Right cardiac atrium (tissue), 5 donors: ENCODE results near the gene COL4A2. TPM values are rescaled to one million over a fixed set of nuclear protein-coding genes. Genes with fewer than 3 reads are reported as not detected.
A peak's percentile ranks its signal among the peaks of the same experiment; 100 is the strongest.

Source experiments
- ATAC-seq, 2 donors: fragments of 200-7000 bp; cut with Tn5 transposase; one replicate each; pipeline versions ENCODE4 v1.8.0 to v1.9.1; 2020; ENCODE audit warnings: moderate library complexity in 2 of 2, mild to moderate bottlenecking in 1 of 2
- DNase-seq, 3 donors: peaks; one replicate each; pipeline ENCODE4 v3.0.0-alpha.2; 2020
- H3K27ac ChIP-seq: one replicate; pipeline ENCODE4 v1.5.1; 2013; ENCODE audit warnings: mild to moderate bottlenecking, low read length, control low read depth, moderate library complexity
- H3K27me3 ChIP-seq: one replicate; pipeline ENCODE4 v1.6.1; 2013; ENCODE audit not compliant: control insufficient read depth, insufficient read depth
- H3K4me1 ChIP-seq: one replicate; pipeline ENCODE4 v1.6.1; 2013; ENCODE audit warnings: low read length; ENCODE audit not compliant: control insufficient read depth, insufficient read depth
- H3K4me3 ChIP-seq: one replicate; pipeline ENCODE4 v1.5.1; 2013; ENCODE audit warnings: low read length, control low read depth
- H3K9me3 ChIP-seq: one replicate; pipeline ENCODE4 v1.6.1; 2013; ENCODE audit warnings: low read length; ENCODE audit not compliant: control insufficient read depth
- whole genome bisulfite sequencing: extraction: QIAGEN DNeasy Blood & Tissue Kit; methylation state at CpG from one replicate; pipeline ENCODE4 v1.1.7; 2013; 5-methylcytosine and 5-hydroxymethylcytosine counted together
- intact Hi-C, 4 donors: fragments of 100-400 bp; cut with DNase I; formaldehyde crosslinking; loops; one replicate each; pipeline versions ENCODE4 v1.11.0 to v1.14.0; 2022 to 2023
- polyA plus RNA-seq: library from polyadenylated mRNA; stranded (reverse); fragments of 200-250 nt; gene quantifications from one replicate; pipeline ENCODE4 v1.2.3, GENCODE V29; 2013
- total RNA-seq, 4 donors: library from RNA; stranded (reverse); fragmentation: NEBNext Ultra II Directional; extraction: Animal tissue kit (Norgen Biotek cat#: 25700); gene quantifications; one replicate each; pipeline ENCODE4 v1.2.1, GENCODE V29; 2021
- donor health status: healthy with polysubstance abuse.
- donor health status: DM: no; HTN: yes; CAD: no.
- donor health status: DM: no; HTN: no; CAD: no.
- donor health status: DM: no; HTN: yes; CAD: no; lungs with severe emphysema.
- donor health status: DM: yes; HTN: yes; CAD: no.

COL4A2 gene
- total and polyA plus RNA-seq, 5 donors = 84.7 to 268 (median 103) TPM

DNA sequence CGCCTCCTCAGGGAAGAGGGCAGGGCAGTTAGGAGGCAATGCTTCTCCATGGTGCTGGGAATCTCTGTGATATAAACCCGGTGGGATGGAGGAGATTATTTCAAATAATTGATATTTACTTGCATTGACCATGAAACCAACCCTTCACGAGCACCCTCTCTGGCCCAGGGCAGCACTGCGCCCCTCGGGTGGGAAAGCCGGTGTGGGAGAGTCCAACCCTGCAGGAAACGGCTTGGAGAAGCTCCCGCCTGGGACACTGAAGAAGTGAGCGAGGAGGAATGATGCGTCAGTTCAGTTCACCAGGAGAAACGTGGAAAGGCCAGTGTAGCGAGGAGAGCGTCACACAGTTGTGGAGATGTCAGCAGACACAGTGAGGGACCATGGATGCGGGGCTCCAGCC lies 99.9 kb downstream of the COL4A2 start:
- Histone ChIP-seq H3K27me3 (no peaks in the 10 kb centered on the region), H3K4me3 (no peak overlapping the region), H3K27ac (no peak overlapping the region), H3K9me3 (no peaks in the 10 kb centered on the region), H3K4me1 (peaks cover 23% of the 10 kb centered on the region)
- 67% methylated on average over 14 of the region's 14 CpGs for WGBS
- DNase-seq (no peak), ATAC-seq (no peak)
- intact Hi-C loops = loop anchor here in 1 of 4 donors (10.0 kb wide), 1 partner anchor 102 kb away; the partner anchor contains the start of genes COL4A1 and COL4A2

DNA sequence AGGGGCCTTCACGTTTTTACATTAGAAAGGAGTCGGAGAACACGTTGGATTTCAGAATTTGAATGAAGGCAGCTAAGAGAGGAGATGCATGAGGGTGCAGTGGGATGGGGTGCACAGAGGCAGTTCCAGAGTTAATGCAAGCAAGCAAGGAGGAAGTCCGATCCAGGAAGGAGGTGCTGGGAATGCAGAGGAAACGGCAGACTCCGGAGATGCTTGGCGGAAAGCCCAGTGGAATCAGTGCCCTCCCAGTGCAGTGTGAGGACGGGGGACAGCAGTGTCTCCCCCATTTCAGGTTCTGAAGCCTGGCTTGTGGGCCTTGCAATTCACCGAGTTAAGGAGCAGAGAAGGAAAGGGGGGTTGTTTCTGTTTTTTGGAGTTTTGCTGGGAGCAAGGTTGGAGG lies 100.4 kb downstream of the COL4A2 start:
- Histone ChIP-seq H3K4me3 (no peak overlapping the region), H3K9me3 (no peaks in the 10 kb centered on the region), H3K4me1 (peaks cover 24% of the 10 kb centered on the region), H3K27ac (peak overlapping the region; percentile 22), H3K27me3 (no peaks in the 10 kb centered on the region)
- ATAC-seq = no peak
- peak in 1 of 3 donors; percentile 67 for DNase-seq
- WGBS = 28% methylated on average over 9 of the region's 9 CpGs
- intact Hi-C loops = loop anchor here in 1 of 4 donors (10.0 kb wide), 1 partner anchor 103 kb away; the partner anchor contains the start of genes COL4A1 and COL4A2

DNA sequence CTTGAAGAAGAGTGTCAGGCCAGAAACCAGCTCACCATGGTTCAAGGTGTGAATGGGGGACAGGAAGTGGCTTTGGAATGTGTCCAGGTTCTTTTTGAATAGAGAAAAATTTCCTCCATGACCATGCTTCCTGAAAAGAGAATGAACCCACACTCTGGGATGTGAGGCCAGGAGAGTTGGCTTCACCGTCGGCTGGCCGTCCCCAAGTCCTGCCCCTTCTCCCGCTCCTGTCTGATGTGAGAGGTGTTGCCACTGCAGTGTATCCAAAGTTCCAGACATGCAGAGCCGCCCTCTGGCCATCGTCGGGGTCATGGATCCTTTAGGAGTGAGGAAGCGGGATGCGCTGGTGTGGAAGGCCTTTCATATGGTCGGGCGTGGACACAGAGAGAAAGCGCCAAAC lies 101.2 kb downstream of the COL4A2 start:
- Histone ChIP-seq H3K27ac (peak overlapping the region; percentile 2), H3K27me3 (no peaks in the 10 kb centered on the region), H3K9me3 (no peaks in the 10 kb centered on the region), H3K4me3 (no peak overlapping the region), H3K4me1 (peaks cover 31% of the 10 kb centered on the region)
- intact Hi-C loops = loop anchor here in 1 of 4 donors (10.0 kb wide), 1 partner anchor 103 kb away; the partner anchor contains the start of genes COL4A1 and COL4A2
- WGBS = 60% methylated on average over 12 of the region's 12 CpGs
- DNase-seq (peak in 1 of 3 donors; percentile 47), ATAC-seq (no peak)

DNA sequence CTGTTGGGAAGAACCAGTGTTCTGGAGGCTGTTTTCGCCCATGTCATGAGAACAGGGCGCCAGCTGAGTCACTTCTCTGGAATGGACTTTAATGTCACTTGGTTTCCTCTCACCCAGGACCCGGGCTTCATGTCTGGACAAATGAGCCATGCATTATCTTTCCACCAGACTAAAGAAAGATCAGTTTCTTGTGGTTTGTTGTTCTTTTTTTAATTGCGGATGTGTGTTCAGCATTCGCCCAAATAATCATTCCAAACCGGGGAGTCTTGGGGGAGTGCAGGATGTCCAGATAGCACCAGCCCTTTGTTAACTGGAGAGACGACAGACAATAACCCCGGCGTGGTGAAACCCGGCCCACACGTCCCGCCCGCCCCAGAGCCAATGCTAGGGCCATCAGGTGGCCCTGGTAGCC lies 102.5 kb downstream of the COL4A2 start:
- Histone ChIP-seq H3K27ac (peak overlapping the region; percentile 87), H3K4me3 (no peak overlapping the region), H3K9me3 (no peaks in the 10 kb centered on the region), H3K27me3 (no peaks in the 10 kb centered on the region), H3K4me1 (peaks cover 41% of the 10 kb centered on the region)
- intact Hi-C loops = loop anchor here in 1 of 4 donors (10.0 kb wide), 1 partner anchor 105 kb away; the partner anchor contains the start of genes COL4A1 and COL4A2
- 51% methylated on average over 13 of the region's 13 CpGs for WGBS
- DNase-seq = peak; percentile 61 to 77 (median 70)
- ATAC-seq = peak; percentile 15 to 50

DNA sequence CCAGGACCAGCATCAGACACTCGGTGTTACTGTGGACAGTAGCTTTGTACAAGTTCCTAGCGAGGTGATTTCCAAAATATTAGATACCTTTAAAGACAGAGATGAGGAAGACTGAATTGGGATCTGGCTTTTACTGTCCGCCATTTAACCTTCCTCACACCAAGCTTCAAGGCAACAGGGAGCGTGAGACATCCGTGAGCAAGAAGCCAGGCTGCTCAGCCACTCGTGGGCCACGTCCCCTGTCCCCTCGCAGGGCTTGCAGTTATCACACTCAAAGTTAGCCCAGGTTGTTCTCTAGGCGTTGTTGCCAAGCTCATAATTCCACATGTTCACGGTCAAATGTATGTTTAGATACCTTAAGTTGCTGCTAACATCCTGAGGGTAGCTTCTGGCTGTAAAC lies 102.9 kb downstream of the COL4A2 start:
- Histone ChIP-seq H3K4me3 (no peak overlapping the region), H3K4me1 (peaks cover 41% of the 10 kb centered on the region), H3K27ac (peak overlapping the region; percentile 60), H3K27me3 (no peaks in the 10 kb centered on the region), H3K9me3 (no peaks in the 10 kb centered on the region)
- 77% methylated on average over 10 of the region's 10 CpGs for WGBS
- intact Hi-C loops = loop anchor here (5.0 to 10.0 kb wide), 5 partner anchors 65 to 178 kb away; partner anchors contain the start of genes COL4A1 (in 4 of the 4) and COL4A2 (in 4 of the 4)
- DNase-seq (no peak), ATAC-seq (no peak)

DNA sequence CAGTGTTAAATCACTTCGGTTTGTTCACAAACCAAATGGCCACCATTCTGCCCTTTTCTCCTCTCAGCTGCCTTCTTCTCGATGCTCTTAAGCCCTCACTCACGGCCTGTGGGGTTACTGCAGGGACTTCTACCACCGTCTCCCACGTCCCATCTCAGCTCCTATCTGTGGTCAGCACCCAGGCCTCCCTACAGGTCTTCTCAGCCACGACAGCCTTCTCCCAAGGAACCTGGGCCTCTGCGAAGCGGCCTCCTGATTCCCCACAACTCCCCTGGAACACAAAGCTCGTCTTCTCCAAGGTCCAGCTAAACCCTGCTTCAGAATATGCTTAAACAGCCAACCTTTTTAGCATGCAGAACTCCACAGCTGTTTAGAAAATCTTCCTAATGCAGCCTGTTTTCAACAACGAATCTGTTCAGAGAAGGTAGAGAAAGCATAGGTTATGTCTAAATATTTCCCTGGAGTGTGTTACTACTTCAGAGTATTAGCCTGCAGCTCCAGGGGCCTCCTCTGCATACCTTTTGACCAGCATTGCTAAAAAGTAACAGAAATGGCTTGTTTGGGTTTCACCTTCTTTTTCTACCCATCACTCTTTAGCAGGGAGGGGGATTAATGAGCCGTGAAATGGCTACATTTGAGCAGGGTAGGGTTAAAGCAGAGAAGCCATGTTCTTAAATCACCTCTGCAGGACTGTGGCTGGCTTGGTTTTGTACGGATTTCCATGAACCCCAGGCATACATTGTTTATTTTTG lies 104.0 kb downstream of the COL4A2 start:
- DNase-seq (no peak), ATAC-seq (no peak)
- Histone ChIP-seq H3K4me1 (peaks cover 46% of the 10 kb centered on the region), H3K27me3 (no peaks in the 10 kb centered on the region), H3K27ac (peak overlapping the region; percentile 98), H3K4me3 (no peak overlapping the region), H3K9me3 (no peaks in the 10 kb centered on the region)
- intact Hi-C loops = loop anchor here (5.0 to 10.0 kb wide), 5 partner anchors 66 to 179 kb away; partner anchors contain the start of genes COL4A1 (in 3 of the 4) and COL4A2 (in 3 of the 4)
- whole genome bisulfite sequencing = 65% methylated on average over 12 of the region's 12 CpGs

DNA sequence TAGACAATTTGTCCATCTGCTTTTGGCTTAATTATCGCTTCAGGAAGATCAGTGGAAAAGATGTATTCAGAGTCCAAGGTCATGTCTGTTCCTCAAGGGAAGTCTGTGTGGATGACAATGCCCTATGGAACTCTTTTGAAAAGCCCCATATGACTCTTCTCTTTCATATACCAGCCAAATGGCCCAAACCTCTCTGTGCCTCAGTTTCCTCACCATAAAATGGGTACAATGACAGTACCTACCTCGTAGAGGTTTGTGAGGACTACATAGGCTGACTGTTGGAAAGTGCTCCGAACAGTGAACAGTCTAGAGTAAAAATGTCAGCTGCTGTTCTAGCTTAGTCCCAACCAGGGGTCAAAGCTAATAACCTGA lies 104.6 kb downstream of the COL4A2 start:
- intact Hi-C loops = loop anchor here (5.0 to 10.0 kb wide), 5 partner anchors 67 to 179 kb away; partner anchors contain the start of genes COL4A1 (in 3 of the 4) and COL4A2 (in 3 of the 4)
- DNase-seq = no peak
- H3K9me3 ChIP-seq = no peaks in the 10 kb centered on the region
- no peak overlapping the region for H3K4me3 ChIP-seq
- ATAC-seq = no peak
- peaks cover 45% of the 10 kb centered on the region for H3K4me1 ChIP-seq
- 73% methylated on average over 3 of the region's 3 CpGs for WGBS
- no peaks in the 10 kb centered on the region for H3K27me3 ChIP-seq
- H3K27ac ChIP-seq = peak overlapping the region; percentile 98

DNA sequence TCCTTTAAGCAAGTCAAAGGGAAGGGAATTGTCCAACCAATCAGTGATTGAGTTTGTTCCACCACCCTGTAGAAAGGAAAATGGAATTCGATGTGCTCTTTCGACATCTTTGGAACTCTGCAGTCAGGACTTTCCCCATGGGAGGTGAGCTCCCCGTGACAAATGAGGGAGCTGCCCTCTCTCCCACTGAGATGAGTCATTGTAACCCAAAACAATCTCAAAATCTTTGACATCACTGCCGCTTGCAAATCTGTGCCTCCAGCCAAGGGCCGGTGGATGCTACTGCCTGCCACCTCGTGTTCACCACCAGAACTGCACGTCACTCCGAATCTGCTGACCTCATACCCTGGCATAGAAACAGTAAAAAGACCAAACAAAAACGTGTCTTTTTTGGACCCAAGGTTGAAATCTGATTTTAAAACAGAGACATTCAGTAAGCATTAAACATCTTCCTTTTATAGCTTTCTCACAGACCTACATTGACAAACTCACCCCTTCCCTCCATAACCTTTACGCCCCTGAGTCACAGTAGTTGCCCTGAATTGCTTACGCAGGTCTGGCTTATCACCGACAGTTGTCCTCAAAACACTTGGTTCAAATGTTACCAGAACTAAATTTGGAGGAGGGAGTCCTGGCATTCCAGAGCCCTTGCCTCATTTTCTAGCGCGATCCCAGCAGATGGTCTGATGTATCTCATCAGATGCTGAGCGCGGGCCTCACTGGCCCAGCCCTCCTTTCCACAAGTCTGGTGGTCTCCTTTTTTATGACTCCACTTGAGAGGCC lies 105.2 kb downstream of the COL4A2 start:
- 24% methylated on average over 16 of the region's 16 CpGs for WGBS
- no peak overlapping the region for H3K4me3 ChIP-seq
- H3K27ac ChIP-seq = peak overlapping the region; percentile 98
- ATAC-seq (peak; percentile 86), DNase-seq (peak; percentile 86 to 94 (median 93))
- H3K4me1 ChIP-seq = peaks cover 45% of the 10 kb centered on the region
- no peaks in the 10 kb centered on the region for H3K9me3 ChIP-seq
- intact Hi-C loops = loop anchor here (5.0 to 10.0 kb wide), 5 partner anchors 68 to 180 kb away; partner anchors contain the start of genes COL4A1 (in 3 of the 4) and COL4A2 (in 3 of the 4)
- no peaks in the 10 kb centered on the region for H3K27me3 ChIP-seq

DNA sequence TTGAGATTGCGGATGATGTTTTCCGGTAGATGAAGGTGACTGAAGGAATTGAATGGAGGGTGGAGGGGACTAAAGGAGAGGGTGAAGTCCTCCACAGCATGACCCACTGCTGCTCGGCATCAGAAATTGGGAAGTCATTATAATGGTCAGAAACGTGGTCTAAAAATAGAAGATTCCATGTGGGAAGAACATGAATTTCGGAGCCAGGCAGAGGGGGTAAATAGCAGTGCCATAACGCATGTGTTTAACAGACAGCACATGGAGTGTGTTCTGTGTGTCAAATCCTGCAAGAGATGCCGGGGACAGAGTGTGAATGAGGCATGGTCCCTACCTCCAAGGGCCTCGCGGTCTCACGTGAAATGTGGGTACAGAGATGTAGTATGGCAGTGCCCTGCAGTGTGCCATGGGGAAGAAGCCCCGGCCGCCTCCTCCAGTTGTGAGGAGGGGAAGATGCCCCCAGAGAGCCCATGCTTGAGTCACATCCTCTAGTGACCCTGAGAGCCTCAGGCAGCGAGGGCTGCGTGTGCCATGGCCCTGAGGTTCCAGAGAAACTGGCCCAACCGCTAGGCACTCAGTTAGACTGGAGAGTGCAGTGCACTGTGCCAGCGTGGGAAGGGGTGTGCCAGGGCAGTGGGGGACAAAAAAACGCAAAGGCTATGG lies 106.1 kb downstream of the COL4A2 start:
- H3K27ac ChIP-seq = peak overlapping the region; percentile 96
- H3K4me1 ChIP-seq = peaks cover 50% of the 10 kb centered on the region
- no peak overlapping the region for H3K4me3 ChIP-seq
- H3K9me3 ChIP-seq = no peaks in the 10 kb centered on the region
- ATAC-seq (no peak), DNase-seq (no peak)
- WGBS = 74% methylated on average over 17 of the region's 17 CpGs
- H3K27me3 ChIP-seq = no peaks in the 10 kb centered on the region
- intact Hi-C loops = loop anchor here (5.0 to 10.0 kb wide), 5 partner anchors 68 to 181 kb away; partner anchors contain the start of genes COL4A1 (in 3 of the 4) and COL4A2 (in 3 of the 4)

DNA sequence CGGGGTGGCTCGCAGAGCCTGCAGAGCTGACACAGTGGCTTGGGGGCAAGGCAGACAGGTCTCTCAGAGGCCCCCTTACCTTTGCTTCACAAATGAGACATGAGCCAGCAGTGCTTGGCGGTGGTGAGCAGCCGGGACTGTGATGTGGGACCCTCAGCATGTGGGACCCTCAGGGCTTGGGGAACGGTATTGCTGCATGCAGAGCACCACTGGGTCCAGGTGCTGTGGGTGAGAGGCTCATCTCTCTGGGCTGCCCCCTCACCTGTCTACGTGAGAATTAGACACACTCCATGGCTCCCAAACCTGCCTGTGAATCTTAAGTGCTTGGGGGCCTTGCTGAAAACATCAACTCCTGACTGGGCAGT lies 106.6 kb downstream of the COL4A2 start:
- peak in 1 of 3 donors; percentile 56 for DNase-seq
- Histone ChIP-seq H3K27ac (peak overlapping the region; percentile 96), H3K9me3 (no peaks in the 10 kb centered on the region), H3K4me3 (no peak overlapping the region), H3K27me3 (no peaks in the 10 kb centered on the region), H3K4me1 (peaks cover 49% of the 10 kb centered on the region)
- intact Hi-C loops = loop anchor here (5.0 to 10.0 kb wide), 5 partner anchors 69 to 181 kb away; partner anchors contain the start of genes COL4A1 (in 3 of the 4) and COL4A2 (in 3 of the 4)
- 86% methylated on average over 6 of the region's 6 CpGs for WGBS
- ATAC-seq = no peak
